GM12892 (cell line): ENCODE measurements around the gene MPRIP.

ENCODE experiments used
- DNase-seq: peaks from one replicate; pipeline ENCODE4 v3.0.0; 2011; ENCODE audit not compliant: insufficient read length
- FAIRE-seq: peaks from 2 replicates; lab custom pipeline; 2011; peaks lifted over from hg19 to GRCh38; lab: Jason Lieb, UNC
- POLR2A ChIP-seq: IDR thresholded peaks from 2 replicates; pipeline ENCODE4 v1.6.1; 2011; ENCODE audit warnings: low read depth, low read length, control low read depth
- POLR2AphosphoS5 ChIP-seq: IDR thresholded peaks from 2 replicates; pipeline ENCODE4 v1.6.1; 2011; ENCODE audit warnings: low read depth, low read length, control low read depth
- TAF1 ChIP-seq: IDR thresholded peaks from 2 replicates; pipeline ENCODE4 v1.6.1; 2011; ENCODE audit warnings: low read depth, mild to moderate bottlenecking, control low read depth, low read length, borderline replicate concordance

MPRIP gene

GRCh38 chr17:17228521-17229279 is 186.4 kb downstream of the MPRIP start:
- TF ChIP-seq POLR2A, result no peak
- FAIRE-seq, result no peak
- DNase-seq, result no peak

DNA sequence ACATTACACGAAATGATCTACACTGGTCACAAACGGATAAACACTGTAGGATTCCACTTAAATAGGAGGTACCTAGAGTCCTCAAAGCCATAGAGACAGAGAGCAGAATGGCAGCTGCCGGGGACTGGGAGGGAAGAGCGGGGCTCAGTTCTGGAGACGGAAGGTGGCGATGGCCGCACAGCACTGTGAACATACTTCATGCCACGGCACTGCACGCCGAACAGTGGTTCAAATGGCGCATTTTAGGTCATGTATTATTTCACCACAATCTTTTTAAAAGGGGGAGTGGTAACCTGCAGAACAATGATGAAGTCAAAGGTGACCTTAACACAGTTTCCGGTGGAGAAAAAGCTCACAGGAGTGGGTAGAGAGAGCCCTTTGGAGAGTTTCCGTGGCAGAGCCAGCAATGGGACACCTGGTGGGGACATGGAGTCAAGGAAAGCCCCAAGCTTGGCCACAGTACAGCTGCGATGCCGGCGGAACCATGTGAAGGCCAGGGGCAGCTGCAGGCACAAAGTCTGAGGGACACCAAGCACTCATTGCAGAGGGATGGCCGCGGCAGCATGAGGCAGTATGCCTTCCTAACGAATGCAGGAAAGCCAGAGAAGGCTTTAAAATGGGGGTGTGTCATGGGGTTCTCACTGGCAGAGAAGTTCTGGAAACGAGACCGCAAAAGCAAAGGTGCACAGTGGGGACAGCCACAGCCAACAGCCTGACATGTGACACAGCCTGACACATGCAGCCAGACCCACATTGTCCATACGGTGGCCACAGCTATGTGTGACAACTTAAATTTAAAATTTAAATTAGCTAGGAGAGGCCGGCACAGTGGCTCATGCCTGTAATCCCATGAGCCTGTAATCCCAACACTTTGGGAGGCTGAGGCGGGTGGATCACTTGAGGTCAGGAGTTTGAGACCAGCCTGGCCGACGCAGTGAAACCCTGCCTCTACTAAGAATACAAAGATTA is 187.4 kb downstream of the MPRIP start:
- FAIRE-seq (no peak), DNase-seq (no peak)
- TF ChIP-seq TAF1, result no peak
- no peak for TF ChIP-seq POLR2A
- TF ChIP-seq POLR2AphosphoS5, result no peak

DNA sequence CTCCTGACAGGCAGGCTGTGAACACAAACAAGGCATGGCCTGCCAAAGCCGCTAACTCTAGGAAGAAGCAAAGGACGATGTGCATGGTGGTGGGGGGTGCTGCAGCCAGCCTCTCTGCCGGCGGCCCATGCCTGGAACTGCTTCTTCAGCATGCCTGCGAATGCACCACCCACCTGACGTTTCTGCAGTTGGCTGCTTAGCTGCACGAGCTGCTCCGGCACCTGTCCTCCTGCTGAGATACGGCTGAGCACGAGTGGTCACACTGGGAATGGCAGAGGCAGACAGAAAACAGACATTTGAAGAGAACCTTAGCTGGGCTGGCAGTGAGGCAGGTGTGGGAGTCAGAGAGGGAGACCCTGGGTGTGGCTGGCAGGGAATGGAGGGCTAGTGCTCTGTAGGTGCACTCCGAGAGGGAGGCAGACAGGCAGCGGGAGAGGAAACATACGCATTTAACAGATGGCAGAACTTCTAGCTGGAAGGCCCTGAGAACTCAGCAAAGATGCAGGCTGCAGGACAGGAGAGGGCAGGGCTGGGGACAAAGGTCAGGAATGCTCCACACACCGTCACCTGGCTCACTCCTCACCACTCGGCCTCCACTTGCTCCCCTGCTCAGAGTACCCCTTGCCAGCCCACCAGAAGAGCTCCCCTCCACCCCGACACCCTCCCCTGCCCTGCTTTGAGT is 189.5 kb downstream of the MPRIP start:
- FAIRE-seq, result no peak

GRCh38 chr17:17232303-17232621 is 190.0 kb downstream of the MPRIP start:
- DNase-seq, result no peak
- no peak for FAIRE-seq
- TF ChIP-seq POLR2AphosphoS5 (no peak), POLR2A (no peak), TAF1 (no peak)

More for the DNA sequence above, 189.5 kb downstream of the MPRIP start:
- TF ChIP-seq TAF1 (no peak), POLR2AphosphoS5 (no peak), POLR2A (no peak)
- no peak for DNase-seq

GRCh38 chr17:17235212-17236174 is 193.2 kb downstream of the MPRIP start:
- no peak for DNase-seq
- TF ChIP-seq POLR2AphosphoS5 (no peak), TAF1 (no peak), POLR2A (no peak)
- FAIRE-seq, result peak; percentile 24

DNA sequence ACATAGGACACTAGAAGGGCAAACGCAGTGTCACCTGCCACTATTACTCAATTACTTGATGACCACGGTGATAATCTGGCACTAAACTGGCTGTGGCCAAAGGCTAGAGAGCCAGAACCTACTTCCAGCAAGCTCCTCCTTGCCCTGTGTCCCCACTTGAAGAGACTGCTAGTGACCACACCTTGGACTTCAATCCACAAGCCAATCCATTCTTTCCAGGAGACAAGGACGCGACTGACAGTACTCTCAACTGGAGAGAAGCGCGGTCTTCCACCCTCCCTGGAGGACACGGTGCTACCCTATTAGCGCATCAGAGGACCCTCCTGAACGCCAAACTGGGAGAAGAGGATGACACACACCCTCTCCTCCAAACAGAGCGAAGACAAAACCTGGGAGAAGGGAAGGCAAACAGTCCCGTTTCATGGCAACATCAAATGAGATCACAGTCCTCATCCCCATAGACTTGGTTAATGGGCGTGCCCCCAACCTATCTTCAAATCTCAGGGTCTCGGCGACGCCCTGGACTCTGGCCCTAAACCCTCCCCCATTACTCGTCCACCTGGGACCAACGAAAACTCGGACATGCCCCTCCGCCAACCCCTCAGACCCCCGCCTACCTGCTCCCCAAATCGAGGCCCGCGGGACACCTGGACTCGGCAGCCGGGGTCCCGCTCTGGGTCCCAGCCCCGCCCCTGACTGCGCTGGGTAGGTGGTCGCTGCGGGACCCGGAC is 194.2 kb downstream of the MPRIP start:
- no peak for DNase-seq

GRCh38 chr17:17237026-17237799 is 195.0 kb downstream of the MPRIP start, which contains the start of gene FLCN:
TSS of gene FLCN (minus strand) at chr17:17237168. CDS start at chr17:17228137, 9,031 bp downstream.
- TF ChIP-seq POLR2AphosphoS5 (peak; percentile 61), POLR2A (peak; percentile 92), TAF1 (peak; percentile 91)
- FAIRE-seq, result peak; percentile 81
- DNase-seq, result peak; percentile 86

More for the DNA sequence above, 194.2 kb downstream of the MPRIP start:
- no peak for FAIRE-seq
- no peak for TF ChIP-seq POLR2A
- no peak for TF ChIP-seq POLR2AphosphoS5
- TF ChIP-seq TAF1, result no peak

- TF ChIP-seq POLR2AphosphoS5, result no peak
- no peak for TF ChIP-seq POLR2A
- TF ChIP-seq TAF1, result no peak
- FAIRE-seq (no peak), DNase-seq (no peak)
Measured at GRCh38 chr17:17239832-17240231, 197.6 kb downstream of the MPRIP start.

DNA sequence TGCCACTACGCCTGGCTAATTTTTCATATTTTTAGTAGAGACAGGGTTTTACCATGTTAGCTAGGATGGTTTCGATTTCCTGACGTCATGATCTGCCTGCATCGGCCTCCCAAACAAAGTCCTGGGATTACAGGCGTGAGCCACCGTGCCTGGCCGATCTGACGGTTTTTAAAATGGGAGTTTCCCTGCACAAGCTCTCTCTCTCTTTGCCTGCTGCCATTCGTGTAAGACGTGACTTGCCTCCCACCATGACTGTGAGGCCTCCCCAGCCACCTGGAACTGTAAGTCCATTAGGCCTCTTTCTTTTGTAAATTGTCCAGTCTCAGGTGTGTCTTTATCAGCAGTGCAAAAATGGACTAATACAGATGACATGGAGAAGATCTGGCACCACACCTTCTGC is 199.4 kb downstream of the MPRIP start:
- no peak for TF ChIP-seq POLR2A
- no peak for FAIRE-seq
- DNase-seq, result no peak
